Urinary bladder (tissue), 4 donors: ENCODE measurements around the gene BOLA1. TPM values are rescaled to one million over a fixed set of nuclear protein-coding genes. Genes with fewer than 3 reads are reported as not detected.
"Not testable (repeated sequence)": the region's sequence is repeated elsewhere in the genome, so short reads cannot be mapped to it uniquely, and the experiment has no call there.

Experiments used
- DNase-seq: peaks from one replicate; pipeline ENCODE4 v3.0.0-alpha.2; 2015; ENCODE audit errors: extremely low spot score
- H3K27ac ChIP-seq: one replicate; pipeline ENCODE4 v1.5.1; 2013; ENCODE audit warnings: low read depth, mild to moderate bottlenecking, moderate library complexity
- H3K36me3 ChIP-seq: one replicate; pipeline ENCODE4 v1.6.1; 2013; ENCODE audit warnings: mild to moderate bottlenecking, moderate library complexity; ENCODE audit not compliant: insufficient read depth
- H3K4me1 ChIP-seq: one replicate; pipeline ENCODE4 v1.6.1; 2013; ENCODE audit warnings: mild to moderate bottlenecking, moderate library complexity; ENCODE audit not compliant: insufficient read depth
- H3K4me3 ChIP-seq: one replicate; pipeline ENCODE4 v1.5.1; 2013; ENCODE audit warnings: low read depth, low read length
- WGBS: extraction: QIAGEN DNeasy Blood & Tissue Kit; methylation state at CpG from one replicate; pipeline ENCODE4 v1.1.7; 2013; 5-methylcytosine and 5-hydroxymethylcytosine counted together
- polyA plus RNA-seq: library from polyadenylated mRNA; stranded (reverse); fragments of 200-250 nt; gene quantifications from one replicate; pipeline ENCODE4 v1.2.3, GENCODE V29; 2013
- total RNA-seq: library from RNA; depleted of rRNA; stranded (reverse); fragments of >200 nt; gene quantifications from one replicate; pipeline ENCODE4 v1.2.3, GENCODE V29; 2014
- donor health status: healthy with polysubstance abuse.
- donor health status: healthy.

BOLA1 gene
- 11.4 TPM for total RNA-seq
- 34.2 TPM for polyA plus RNA-seq

DNA sequence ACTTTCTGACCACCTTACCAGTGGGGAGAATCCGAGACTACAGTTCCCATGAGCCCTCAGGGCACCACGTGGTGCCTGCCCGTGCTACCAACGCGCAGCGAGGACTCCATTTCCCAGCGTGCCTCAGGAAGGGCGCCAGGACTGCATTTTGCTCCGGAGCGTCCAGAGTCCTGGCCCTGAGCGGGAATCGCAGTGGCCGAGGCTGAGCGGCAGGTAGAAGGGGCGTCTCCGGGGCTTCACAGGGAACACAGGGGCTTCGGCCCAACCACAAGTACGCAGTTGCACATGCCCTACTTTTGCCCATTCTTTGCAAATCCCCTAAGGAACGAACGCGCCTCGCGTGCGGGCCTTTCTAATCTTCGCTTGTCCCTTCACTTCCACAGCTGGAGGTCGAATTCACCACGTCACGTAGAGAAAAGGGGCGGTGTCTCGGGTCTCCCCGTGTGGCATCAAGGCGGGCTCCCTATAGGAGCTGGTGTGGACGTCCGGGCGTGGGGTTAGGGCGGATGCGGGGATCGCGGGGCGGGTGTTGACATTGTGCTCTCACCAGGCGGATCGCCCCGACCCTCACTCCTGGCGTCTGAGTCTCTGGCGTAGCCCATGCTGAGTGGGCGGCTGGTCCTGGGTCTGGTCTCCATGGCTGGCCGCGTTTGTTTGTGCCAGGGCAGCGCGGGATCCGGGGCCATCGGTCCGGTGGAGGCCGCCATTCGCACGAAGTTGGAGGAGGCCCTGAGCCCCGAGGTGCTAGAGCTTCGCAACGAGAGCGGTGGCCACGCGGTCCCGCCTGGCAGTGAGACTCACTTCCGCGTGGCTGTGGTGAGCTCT, at the start of gene BOLA1:
Gene BOLA1, plus strand, starts transcription at position 109 of the 825 bp plus-strand sequence. Its CDS starts 492 bp downstream, at position 601.
- Histone ChIP-seq H3K4me1 (no peaks in the 10 kb centered on the region), H3K36me3 (no peaks in the 10 kb centered on the region), H3K27ac (peak within 1 kb of the TSS; percentile 77), H3K4me3 (peak within 1 kb of the TSS; percentile 52)
- WGBS: 3% methylated on average over 65 of the region's 65 CpGs
- peak; percentile 86 for DNase-seq

- peak overlapping the region; percentile 50 for H3K4me3 ChIP-seq
- H3K4me1 ChIP-seq: no peaks in the 10 kb centered on the region
- no peaks in the 10 kb centered on the region for H3K36me3 ChIP-seq
- WGBS: 3% methylated on average over 9 of the region's 9 CpGs
- peak overlapping the region; percentile 23 for H3K27ac ChIP-seq
- DNase-seq: no peak
Observed at GRCh38 chr1:149849947-149850360, 49.4 kb upstream of the BOLA1 start.

DNA sequence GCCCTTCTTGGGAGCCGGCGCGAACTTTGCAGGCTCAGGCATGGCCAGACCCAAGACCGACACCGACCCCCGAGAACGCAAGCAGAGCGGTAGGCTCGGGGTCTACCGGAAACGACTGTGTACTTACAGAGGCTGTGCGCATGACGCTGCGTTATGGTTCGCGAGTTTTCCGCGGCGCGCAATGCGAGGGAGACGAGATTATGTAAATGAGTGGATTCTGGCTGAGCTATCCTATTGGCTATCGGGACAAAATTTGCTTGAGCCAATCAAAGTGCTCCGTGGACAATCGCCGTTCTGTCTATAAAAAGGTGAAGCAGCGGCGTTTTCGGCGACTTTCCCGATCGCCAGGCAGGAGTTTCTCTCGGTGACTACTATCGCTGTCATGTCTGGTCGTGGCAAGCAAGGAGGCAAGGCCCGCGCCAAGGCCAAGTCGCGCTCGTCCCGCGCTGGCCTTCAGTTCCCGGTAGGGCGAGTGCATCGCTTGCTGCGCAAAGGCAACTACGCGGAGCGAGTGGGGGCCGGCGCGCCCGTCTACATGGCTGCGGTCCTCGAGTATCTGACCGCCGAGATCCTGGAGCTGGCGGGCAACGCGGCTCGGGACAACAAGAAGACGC, 48.5 kb upstream of the BOLA1 start:
- not testable (repeated sequence) for H3K4me3 ChIP-seq, H3K36me3 ChIP-seq, H3K27ac ChIP-seq, DNase-seq, H3K4me1 ChIP-seq
- no CpG with 5 or more reads among the region's 62 CpGs for WGBS

DNA sequence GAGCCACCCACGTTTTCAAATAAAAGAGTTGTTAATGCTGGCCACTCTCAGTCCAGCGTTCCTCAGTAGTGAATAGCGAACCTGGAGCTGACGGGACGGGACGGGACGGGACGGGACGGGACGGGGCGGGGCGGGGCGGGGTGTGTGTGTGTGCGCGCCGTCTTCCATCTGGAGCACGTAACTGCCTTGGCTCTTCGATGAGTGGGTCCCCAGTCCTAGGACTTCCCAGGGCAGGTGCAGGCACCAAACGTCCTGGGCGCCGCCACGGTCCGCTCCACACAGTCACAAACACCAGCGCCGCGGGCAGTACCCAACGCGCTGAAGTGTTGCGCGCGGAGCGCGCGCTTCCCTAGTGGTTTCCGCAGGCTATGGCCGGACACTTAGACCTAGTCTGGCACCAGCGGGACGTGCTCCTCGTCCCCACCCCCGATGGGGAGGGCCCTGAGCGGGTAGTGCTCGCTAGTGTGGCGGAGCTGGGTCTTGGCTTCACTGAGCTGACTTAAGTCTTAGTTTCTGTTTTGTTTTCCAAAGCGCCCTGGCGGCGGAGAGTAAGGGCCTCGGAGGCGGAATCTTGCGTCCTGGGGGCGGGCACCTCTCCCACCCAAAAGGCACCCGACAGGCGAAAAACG, 47.7 kb upstream of the BOLA1 start:
- not testable (repeated sequence) for H3K36me3 ChIP-seq, H3K4me1 ChIP-seq, DNase-seq, H3K4me3 ChIP-seq, H3K27ac ChIP-seq
- WGBS: no CpG with 5 or more reads among the region's 53 CpGs

GRCh38 chr1:149852263-149852662, 47.1 kb upstream of the BOLA1 start:
- H3K4me3 ChIP-seq, H3K36me3 ChIP-seq, H3K4me1 ChIP-seq, H3K27ac ChIP-seq, DNase-seq: not testable (repeated sequence)
- WGBS: no CpG with 5 or more reads among the region's 26 CpGs

DNA sequence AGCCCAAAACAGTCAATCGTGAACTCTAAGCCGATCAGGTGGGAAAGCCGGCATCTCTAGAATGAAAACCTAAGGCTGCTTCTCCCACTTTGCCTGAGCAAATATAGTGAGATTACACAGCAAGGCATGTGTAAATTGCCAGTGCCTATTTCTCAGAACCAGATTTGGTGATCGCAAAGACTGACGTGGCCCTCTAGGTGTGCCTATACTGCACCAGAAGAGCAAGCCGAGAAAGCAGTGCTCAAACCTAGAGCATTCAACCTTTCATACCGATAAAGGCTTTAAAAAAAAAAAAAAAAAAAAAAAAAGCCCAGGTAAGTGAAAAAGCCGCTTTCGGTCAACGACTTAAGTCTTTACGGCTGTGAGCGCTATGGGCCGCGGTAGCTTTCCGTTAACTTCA, 39.1 kb upstream of the BOLA1 start:
- H3K27ac ChIP-seq, DNase-seq: not testable (repeated sequence)
- no CpG with 5 or more reads among the region's 15 CpGs for WGBS

GRCh38 chr1:149860684-149861496, 38.5 kb upstream of the BOLA1 start:
- not testable (repeated sequence) for DNase-seq, H3K4me1 ChIP-seq, H3K27ac ChIP-seq, H3K36me3 ChIP-seq, H3K4me3 ChIP-seq
- WGBS: no CpG with 5 or more reads among the region's 55 CpGs

More for the DNA sequence above, 39.1 kb upstream of the BOLA1 start:
- not testable (repeated sequence) for H3K4me1 ChIP-seq, H3K4me3 ChIP-seq, H3K36me3 ChIP-seq

GRCh38 chr1:149861497-149862054, 37.8 kb upstream of the BOLA1 start:
- WGBS: no CpG with 5 or more reads among the region's 32 CpGs
- H3K36me3 ChIP-seq, DNase-seq, H3K4me3 ChIP-seq, H3K27ac ChIP-seq, H3K4me1 ChIP-seq: not testable (repeated sequence)

DNA sequence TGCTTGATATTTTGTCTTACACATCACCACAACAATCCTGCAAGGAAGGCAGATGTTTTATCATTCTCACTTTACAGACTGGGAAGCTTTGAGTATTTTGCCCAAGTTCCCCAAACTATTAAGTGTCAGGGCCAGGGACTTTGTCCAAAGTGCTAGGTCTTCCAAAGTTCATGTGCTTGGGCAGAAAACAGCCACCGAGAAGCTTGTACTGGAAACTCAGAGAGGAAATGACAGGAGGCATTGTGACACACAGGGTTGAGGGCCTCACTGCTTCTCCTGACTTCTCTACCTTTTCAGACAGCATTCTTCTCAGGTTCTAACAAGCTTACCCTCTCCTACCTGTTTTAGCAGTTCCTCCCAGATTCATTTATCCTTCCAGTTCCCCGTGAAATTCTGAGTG, 32.5 kb upstream of the BOLA1 start:
- WGBS: no CpG with 5 or more reads among the region's 2 CpGs
- not testable (repeated sequence) for H3K36me3 ChIP-seq, H3K4me1 ChIP-seq, H3K4me3 ChIP-seq, H3K27ac ChIP-seq, DNase-seq

DNA sequence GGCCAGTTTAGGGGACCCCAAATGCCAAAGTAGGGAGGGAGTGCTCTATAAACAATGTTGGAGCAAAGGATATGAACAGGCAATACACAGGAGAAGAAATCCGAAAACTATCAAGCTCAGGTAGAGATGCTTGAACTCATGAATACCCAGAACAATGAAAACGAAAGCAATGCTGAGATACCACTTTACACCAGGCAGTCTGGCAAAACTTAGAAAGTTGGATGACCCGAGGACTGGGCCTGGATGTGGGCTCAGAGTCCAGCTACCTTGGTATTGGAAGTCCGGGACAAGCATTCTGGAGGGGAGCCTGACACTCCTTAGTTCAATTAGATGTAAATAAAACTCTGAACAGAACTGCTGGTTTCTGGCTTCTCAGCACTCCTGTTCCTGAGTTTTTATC, 26.3 kb upstream of the BOLA1 start:
- H3K36me3 ChIP-seq, DNase-seq, H3K27ac ChIP-seq, H3K4me1 ChIP-seq, H3K4me3 ChIP-seq: not testable (repeated sequence)
- WGBS: no CpG with 5 or more reads among the region's 4 CpGs

DNA sequence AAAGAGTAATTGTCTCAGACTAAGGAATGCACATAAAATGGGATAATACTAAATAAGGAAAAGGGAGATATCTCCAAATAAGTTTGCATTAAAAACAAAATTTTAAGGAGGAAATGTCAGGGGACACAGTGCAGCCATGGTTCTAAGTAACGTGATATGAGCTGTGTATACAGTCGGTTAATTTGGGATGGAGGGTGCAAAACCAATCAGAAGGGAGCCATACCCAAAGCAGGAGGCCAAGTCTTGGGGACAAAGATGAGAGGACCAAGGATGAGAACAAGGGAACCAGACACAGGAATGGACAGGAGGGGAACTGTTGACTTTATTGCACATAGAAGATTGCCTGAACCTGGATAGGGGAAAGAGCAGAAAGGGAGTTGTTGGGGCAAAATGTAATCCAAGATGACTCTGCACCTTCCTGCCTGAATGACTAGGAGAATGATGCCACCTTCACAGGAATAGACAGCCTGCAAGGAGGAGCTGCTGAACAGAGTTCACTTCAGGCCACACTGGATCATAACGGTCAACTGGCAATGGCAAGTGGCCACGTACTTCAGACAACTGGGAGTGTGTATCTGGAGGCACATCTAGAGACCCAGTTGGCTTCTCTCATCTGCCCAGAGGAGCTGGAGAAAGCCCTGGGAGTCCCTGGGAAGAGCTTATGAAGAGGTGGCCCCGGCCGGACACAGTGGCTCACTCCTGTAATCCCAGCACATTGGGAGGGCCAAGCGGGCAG, 22.0 kb upstream of the BOLA1 start:
- DNase-seq: no peak
- H3K36me3 ChIP-seq: no peaks in the 10 kb centered on the region
- no peak overlapping the region for H3K27ac ChIP-seq
- H3K4me1 ChIP-seq: no peaks in the 10 kb centered on the region
- no peak overlapping the region for H3K4me3 ChIP-seq
- WGBS: 90% methylated on average over 7 of the region's 7 CpGs

DNA sequence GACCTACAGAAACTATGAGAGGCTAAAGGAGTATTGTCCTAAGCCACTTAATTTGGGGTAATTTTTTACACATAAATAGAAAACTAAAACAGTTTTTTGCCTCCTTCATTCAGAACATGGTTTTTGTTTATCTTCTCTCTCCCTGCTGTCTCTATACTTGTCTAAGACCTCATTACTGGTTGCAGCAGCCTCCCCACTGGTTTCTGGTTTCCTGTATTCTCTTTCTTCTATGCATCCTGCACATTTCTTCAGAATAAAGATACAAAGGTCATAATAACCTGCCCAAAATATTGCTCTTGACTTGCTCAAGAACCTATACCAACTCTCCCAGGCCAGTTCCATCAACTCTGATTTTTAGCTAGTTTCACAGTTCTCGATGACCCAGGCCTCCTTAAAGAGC, 19.8 kb upstream of the BOLA1 start:
- Histone ChIP-seq H3K4me3 (no peak overlapping the region), H3K27ac (no peak overlapping the region), H3K4me1 (no peaks in the 10 kb centered on the region), H3K36me3 (no peaks in the 10 kb centered on the region)
- 90% methylated on average over 1 of the region's 1 CpG for WGBS
- no peak for DNase-seq
